ENCODE results near the gene HEXIM1.
"Not testable (repeated sequence)": the region's sequence is repeated elsewhere in the genome, so short reads cannot be mapped to it uniquely, and the experiment has no call there.

HEXIM1 gene

GRCh38 chr17:45114117-45114932 is 34.0 kb upstream of the HEXIM1 start:
- no peak for DNase-seq

DNA sequence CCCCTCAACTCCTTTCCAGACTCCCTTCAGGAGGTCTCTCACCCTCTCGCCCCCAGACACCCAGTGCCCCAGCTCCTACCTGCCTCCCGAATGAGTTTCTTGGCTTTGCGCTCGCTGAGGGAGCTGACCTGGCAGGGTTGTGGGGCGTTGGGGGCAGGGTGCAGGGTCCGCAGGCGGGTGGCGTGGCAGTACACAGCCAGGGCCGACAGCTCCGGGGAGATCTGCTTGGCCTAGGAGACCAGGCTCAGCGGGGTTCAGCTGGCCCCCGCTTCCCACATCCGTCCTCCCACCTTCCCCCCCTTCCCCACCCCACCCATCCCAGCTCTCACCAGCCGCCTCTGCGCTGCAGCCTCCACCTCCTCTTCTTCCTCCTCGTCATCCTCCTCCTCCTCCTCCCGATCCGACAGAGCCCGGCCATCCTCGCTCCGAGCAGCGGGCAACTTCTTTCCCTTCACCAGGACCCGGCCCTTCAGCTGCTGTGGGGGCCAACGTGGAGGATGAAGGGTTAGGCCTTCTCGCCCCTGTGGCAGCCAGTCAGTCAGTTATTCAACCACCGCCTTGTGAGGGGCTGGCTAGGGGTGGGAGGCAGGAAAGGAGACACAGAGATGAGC is 33.2 kb upstream of the HEXIM1 start:
- DNase-seq: no peak

DNA sequence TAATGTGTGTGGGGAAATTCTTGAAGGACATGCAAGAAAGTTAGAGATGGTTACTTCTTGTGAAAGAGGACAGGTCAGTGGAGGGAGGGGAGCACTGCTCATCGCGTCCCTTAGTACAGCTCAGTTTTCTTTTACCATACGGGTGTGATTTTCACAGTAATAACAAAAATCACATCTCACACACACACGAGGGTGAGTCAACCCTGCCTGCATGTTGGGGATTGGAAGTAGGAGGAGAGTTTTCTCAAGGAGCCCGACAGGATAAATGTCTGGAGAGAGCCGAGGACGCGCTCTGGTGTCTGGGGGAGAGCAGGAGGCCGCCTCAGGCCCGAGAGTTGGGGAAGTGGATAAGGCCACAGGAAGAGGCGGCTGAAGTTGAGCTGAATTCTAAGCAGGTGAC is 32.4 kb upstream of the HEXIM1 start:
- DNase-seq: no peak

DNA sequence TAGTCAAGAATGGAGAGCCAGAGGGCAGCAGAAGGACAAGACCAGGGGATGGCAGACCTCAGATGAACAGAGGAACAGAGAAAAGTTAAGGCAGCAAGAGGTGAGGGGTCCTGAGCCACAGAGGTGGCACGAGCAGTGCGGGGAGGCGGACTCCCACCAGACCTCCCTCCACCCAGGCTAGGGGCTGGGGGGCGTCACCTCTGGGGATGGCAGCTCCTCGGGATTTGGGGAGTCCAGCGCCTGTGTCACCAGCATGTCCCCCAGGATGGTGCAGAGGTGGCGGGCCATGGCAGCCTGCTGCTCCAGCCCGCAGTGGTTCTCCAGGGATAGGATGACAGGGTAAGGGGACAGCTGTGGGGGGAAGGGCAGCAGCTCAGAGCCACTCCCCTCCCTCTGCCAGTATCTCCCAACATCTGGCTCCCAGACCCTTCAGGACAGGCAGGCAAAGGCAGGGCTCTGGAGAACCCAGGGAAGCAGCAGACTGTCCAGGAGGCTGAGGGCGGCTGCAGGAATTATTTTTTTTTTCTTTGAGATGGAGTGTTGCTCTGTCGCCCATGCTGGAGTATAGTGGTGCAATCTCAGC is 31.8 kb upstream of the HEXIM1 start:
- DNase-seq: no peak

GRCh38 chr17:45117334-45117733 is 30.9 kb upstream of the HEXIM1 start:
- no peak for DNase-seq

GRCh38 chr17:45117848-45118646 is 30.2 kb upstream of the HEXIM1 start:
- no peak for DNase-seq

- DNase-seq: no peak
Measured at GRCh38 chr17:45118691-45119090, 29.6 kb upstream of the HEXIM1 start.

- no peak for DNase-seq
Measured at GRCh38 chr17:45119964-45120363, 28.3 kb upstream of the HEXIM1 start.

DNA sequence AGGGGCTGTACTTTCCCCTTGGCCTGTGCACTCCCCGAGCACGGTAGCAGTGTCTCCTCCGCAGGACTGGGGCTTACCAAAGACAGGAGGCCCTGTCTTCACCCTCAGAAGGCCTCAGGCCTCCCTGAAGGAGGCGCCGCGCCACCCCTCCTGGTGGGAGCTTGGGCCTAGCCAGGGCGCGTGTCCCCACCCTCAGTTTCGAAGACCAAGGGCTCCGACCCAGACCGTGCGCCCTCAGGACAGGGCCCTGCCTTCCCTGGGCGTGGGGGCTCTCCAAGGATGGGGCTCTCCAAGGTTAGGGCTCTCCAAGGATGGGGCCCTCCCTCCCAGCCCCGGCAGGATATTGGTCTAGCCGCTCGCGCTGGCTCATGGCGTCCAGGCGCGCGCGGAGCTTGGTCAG is 27.7 kb upstream of the HEXIM1 start:
- no peak for DNase-seq

GRCh38 chr17:45121055-45121454 is 27.2 kb upstream of the HEXIM1 start:
- no peak for DNase-seq

- DNase-seq: no peak
Measured at GRCh38 chr17:45123076-45123770, 25.1 kb upstream of the HEXIM1 start.

DNA sequence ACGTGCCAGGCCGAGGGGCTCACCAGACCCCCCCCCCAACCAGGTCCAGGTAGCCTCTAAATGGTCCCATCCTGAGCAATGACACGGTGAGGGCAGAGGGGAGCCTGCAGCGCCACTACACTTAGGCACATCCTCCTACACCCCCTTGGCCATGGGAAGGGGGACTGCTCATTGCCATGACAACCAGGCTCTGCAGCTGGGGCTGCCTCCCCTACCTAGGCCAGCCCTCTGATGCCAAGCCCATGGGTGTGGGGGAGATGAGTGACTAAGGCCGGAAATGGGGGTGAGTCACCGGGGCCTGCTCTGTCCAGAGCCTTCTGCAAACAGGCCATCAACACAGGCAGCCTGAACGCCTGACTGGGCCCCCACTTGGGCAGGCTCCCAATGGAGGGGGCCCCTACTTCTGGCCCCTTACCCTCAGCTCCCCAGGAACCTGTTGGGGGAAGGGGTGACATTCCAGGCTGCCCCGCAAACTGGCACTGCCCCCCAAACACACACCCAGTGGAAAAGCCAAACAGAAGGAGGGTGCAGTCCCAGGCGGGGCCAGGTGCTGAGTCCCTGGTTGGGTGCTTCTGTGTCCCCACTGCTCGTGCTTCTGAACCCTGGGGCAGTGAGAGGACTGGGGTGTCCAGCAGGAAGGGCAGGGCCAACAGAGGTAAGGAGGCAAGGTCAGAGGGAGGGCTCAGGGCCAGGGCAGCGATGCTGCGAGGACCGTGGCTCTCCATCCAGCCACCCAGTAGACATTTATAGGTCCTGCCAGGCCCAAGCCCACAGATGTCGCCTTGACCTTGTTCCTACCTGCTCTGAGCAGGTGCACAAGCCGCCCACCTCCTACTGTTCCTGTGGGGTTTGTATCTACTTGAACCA is 24.1 kb upstream of the HEXIM1 start:
- DNase-seq: no peak

DNA sequence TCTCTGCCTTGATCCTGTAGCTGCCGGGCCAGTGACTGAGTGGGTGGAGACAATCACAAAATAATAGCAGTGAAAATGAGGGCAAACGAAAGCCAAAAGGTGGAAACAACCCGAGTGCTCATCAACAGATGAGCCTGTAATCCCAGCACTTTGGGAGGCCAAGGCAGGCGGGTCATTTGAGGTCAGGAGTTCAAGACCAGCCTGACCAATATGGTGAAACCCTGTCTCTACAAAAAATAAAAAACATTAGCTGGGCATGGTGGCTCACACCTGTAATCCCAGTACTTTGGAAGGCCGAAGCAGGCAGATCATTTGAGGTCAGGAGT is 23.5 kb upstream of the HEXIM1 start:
- not testable (repeated sequence) for DNase-seq

- DNase-seq: no peak
Measured at GRCh38 chr17:45125509-45125908, 22.8 kb upstream of the HEXIM1 start.

GRCh38 chr17:45127207-45127547 is 21.1 kb upstream of the HEXIM1 start:
- no peak for DNase-seq

DNA sequence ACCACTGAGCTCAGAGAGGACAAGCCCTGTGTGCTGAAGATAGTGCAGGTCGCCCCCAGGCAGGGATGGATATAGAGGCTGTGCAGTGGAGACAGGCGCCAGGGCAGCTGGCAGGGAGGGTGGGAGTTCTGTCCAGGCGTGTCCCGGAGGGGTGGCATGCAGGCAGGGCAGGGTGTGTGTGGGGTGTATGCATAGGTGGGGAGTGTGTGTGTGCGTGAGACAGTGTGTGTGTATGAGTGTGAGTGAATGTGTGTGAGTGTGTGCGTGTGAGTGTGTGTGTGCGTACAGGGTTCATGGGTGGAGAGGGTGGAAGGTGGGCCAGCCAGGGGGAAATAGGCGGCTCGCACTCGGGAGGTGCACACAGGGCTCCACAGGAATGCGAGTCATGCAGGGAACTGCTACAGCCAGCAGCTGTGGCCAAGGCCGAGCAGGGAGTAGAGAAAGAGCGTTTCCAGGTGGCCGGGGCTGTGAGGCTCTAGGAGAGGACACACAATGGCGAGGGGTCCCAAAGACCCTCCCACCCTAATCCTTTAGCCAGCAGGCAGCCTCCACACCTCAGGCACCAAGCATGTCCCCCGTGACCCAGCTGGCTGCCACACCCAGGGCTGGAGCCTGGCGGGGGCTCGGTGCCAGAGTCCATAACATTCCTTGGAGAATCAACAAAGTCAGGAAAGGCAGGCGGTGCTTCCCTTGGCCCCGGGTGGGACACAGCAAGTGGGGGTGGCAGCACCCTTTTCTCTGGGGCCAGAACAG is 20.6 kb upstream of the HEXIM1 start:
- no peak for DNase-seq

- no peak for DNase-seq
Measured at GRCh38 chr17:45128331-45128730, 19.9 kb upstream of the HEXIM1 start.

DNA sequence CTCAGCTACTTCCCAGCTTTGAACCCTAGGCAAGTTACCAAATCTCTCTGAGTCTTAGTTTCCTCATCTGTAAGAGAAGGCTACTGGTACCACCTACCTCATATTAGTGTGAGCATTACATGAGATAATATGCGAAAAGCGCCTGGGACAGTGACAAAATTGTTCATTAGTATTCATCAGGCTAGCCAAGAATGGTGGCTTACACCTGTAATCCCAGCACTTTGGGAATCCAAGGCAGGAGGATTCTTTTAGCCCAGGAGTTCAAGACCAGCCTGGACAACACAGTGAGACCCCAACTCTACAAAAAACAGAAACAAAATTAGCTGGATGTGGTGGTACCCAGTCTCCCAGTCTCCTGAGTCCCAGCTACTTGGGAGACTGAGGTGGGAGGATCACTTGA is 19.3 kb upstream of the HEXIM1 start:
- DNase-seq: no peak

DNA sequence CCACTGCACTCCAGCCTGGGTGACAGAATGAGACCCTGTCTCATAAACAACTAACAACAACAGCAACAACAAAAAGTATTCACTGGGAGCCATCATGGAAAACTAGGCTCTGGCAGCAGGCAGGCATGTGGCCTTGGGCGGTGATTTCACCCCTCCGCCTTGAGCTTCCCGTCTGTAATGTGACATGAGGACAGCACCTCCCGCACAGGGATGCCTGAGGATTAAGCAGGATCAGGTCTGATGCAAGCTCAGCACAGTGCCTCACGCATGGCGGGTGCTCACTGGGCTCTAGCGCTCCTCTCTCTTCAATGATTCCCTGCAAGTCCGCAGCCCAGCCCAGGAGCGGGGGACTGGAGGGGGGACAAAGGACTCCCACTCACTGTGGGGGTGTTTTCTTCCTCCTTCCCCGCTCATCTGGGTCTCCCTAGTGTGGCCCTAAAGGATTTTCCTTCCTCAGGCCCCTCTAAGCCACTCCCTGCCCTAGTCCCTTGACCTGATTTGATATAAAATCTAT is 18.8 kb upstream of the HEXIM1 start:
- DNase-seq: no peak

DNA sequence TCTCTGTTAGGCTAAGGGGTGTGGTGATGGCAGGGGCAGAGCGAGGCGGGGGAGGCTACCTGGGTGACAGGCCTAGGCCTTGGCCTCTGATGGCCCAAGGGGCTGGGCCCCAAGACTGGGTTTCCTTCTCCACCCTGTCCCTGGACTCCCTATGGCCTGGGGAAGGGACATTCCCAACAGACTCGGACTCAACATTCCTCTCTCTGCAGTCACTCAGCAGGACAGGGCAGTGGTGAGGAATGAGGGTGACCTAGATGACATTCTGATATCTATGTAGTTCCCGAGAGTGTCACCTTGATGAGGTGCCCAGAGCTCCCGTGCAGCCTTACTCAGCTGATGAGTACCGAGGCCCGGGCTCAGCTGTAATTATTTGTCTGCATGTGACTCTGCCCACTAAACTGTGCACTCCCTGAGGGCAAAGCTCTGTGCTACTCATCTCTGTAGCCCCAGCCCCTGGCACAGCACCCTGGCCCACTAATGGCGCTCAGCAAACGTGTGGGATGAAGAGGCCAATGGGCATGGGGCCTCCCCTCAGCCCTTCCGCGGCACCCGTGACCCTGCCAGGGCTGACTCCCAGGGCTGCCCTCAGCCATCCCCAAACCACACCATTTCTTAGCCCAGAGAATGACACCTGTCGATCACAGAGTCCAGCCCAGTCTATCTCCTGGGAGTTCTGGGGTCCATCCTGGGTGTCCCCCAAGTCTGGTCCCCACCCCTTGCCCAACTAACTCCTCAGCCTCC is 18.2 kb upstream of the HEXIM1 start:
- no peak for DNase-seq
